ENCODE results near the gene WNT4. TPM values are rescaled to one million over a fixed set of nuclear protein-coding genes. Genes with fewer than 3 reads are reported as not detected.

The WNT4 gene
- total RNA-seq, 1 experiment from 2014 or later: 0.70 TPM

- Mint-ChIP-seq H3K27ac (no peak overlapping the region), H3K9me3 (no peaks in the 10 kb centered on the region), H3K4me1 (no peaks in the 10 kb centered on the region), H3K27me3 (ENCODE audit: low read depth) (no peaks in the 10 kb centered on the region), H3K36me3 (no peaks in the 10 kb centered on the region), H3K4me3 (no peak overlapping the region)
- ChIA-PET CTCF (interaction anchor here (0.6 kb wide), 1 partner anchor 259 kb away, joined by 5 read pairs; no protein-coding TSS in a partner anchor), POLR2A (no interaction called here)
- DNase-seq (ENCODE audit: low spot score) (no peak), ATAC-seq (no peak)
- TF ChIP-seq NFE2L1 (CRISPR knock-in tag; IDR thresholded peaks at IDR 0.05) (no peak), ATF2 (CRISPR knock-in tag; IDR thresholded peaks at IDR 0.05; ENCODE audit: borderline replicate concordance, low read depth) (no peak), ELF4 (CRISPR knock-in tag; IDR thresholded peaks at IDR 0.05; ENCODE audit: low read depth) (no peak)
These were observed 20.2 kb upstream of the WNT4 start for GRCh38 chr1:22163137-22163536.

GRCh38 chr1:22159891-22160290, 17.0 kb upstream of the WNT4 start:
- Mint-ChIP-seq H3K36me3 (no peaks in the 10 kb centered on the region), H3K4me1 (no peaks in the 10 kb centered on the region), H3K4me3 (no peak overlapping the region), H3K9me3 (no peaks in the 10 kb centered on the region), H3K27ac (no peak overlapping the region), H3K27me3 (ENCODE audit: low read depth) (no peaks in the 10 kb centered on the region)
- no peak for DNase-seq (ENCODE audit: low spot score)
- POLR2A ChIA-PET: no interaction called here
- CTCF ChIA-PET: interaction anchor here (0.8 to 2.0 kb wide), 3 partner anchors 16 to 257 kb away, joined by 3 to 8 read pairs (median 3); partner anchors contain the start of gene WNT4
- TF ChIP-seq ZNF396 (CRISPR knock-in tag; IDR thresholded peaks at IDR 0.05; ENCODE audit: borderline replicate concordance) (no peak), AFF4 (CRISPR knock-in tag; IDR thresholded peaks at IDR 0.05; ENCODE audit: borderline replicate concordance) (no peak), RORB (CRISPR knock-in tag; IDR thresholded peaks at IDR 0.05) (no peak), NFYB (CRISPR knock-in tag; conservative IDR thresholded peaks at IDR 0.05; ENCODE audit: low read depth) (no peak), ERG (CRISPR knock-in tag; IDR thresholded peaks at IDR 0.05) (no peak), ZNF232 (CRISPR knock-in tag; IDR thresholded peaks at IDR 0.05) (no peak), CTCF (IDR thresholded peaks at IDR 0.05) (no peak), JUN (CRISPR knock-in tag; IDR thresholded peaks at IDR 0.05) (no peak), ELF4 (CRISPR knock-in tag; IDR thresholded peaks at IDR 0.05; ENCODE audit: low read depth) (no peak)
- no peak for ATAC-seq

GRCh38 chr1:22158654-22159053, 15.8 kb upstream of the WNT4 start:
- ATAC-seq (no peak), DNase-seq (ENCODE audit: low spot score) (no peak)
- no peak for TF ChIP-seq TCF7 (CRISPR knock-in tag; IDR thresholded peaks at IDR 0.05; ENCODE audit: low read depth)
- TF ChIP-seq STAT6 (CRISPR knock-in tag; conservative IDR thresholded peaks at IDR 0.05; ENCODE audit: low read depth): no peak
- no peak for TF ChIP-seq ZNF317 (CRISPR knock-in tag; IDR thresholded peaks at IDR 0.05; ENCODE audit: borderline replicate concordance, low read depth)
- no peak for TF ChIP-seq TEAD1 (CRISPR knock-in tag; IDR thresholded peaks at IDR 0.05)
- H3K4me1 Mint-ChIP-seq: no peaks in the 10 kb centered on the region
- ChIA-PET POLR2A (no interaction called here), CTCF (interaction anchor here (2.0 kb wide), 1 partner anchor 15 kb away, joined by 8 read pairs; the partner anchor contains the start of gene WNT4)
- H3K27me3 Mint-ChIP-seq (ENCODE audit: low read depth): no peaks in the 10 kb centered on the region
- no peaks in the 10 kb centered on the region for H3K36me3 Mint-ChIP-seq
- no peak overlapping the region for H3K27ac Mint-ChIP-seq
- H3K9me3 Mint-ChIP-seq: no peaks in the 10 kb centered on the region
- H3K4me3 Mint-ChIP-seq: no peak overlapping the region

All from WTC11 (cell line).